ENCODE measurements around the gene SOCS7.

DNA sequence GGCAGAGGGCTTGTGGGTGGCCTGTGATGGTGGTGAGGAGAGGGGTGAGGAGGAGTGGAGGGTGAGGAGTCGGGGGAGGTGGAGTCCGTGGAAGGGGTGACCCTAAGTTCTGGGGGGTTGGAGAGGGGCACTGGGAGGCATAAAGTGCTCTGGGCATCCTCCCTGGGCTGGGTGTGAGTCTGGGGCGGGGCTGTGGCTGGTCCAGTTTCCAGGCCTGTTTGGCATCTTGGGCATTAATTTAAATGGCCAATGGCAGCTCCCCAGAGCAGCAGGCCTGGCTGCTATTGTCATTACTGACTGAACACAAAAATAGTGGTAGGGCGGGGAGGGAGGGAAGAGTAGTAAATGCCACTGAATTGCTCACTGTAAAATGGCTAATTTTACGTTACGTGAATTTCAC, 68.9 kb downstream of the SOCS7 start:
- TF ChIP-seq, protein P1, sequence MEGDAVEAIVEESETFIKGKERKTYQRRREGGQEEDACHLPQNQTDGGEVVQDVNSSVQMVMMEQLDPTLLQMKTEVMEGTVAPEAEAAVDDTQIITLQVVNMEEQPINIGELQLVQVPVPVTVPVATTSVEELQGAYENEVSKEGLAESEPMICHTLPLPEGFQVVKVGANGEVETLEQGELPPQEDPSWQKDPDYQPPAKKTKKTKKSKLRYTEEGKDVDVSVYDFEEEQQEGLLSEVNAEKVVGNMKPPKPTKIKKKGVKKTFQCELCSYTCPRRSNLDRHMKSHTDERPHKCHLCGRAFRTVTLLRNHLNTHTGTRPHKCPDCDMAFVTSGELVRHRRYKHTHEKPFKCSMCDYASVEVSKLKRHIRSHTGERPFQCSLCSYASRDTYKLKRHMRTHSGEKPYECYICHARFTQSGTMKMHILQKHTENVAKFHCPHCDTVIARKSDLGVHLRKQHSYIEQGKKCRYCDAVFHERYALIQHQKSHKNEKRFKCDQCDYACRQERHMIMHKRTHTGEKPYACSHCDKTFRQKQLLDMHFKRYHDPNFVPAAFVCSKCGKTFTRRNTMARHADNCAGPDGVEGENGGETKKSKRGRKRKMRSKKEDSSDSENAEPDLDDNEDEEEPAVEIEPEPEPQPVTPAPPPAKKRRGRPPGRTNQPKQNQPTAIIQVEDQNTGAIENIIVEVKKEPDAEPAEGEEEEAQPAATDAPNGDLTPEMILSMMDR (IDR thresholded peaks at IDR 0.05; ENCODE audit: low read depth, low read length, poor library complexity, severe bottlenecking) = no peak
- no peak for TF ChIP-seq EZH2phosphoT487 (IDR thresholded peaks at IDR 0.05; ENCODE audit: borderline replicate concordance, low read length)
